ENCODE measurements around the gene NTN3.

GRCh38 chr16:2476741-2477140 lies 5.6 kb downstream of the NTN3 start:
- TF ChIP-seq CTCF (IDR thresholded peaks at IDR 0.05) (no peak), POLR2A (IDR thresholded peaks at IDR 0.05) (no peak)
